GM13976 (cell line): Measurements from ENCODE around the gene HLA-DQA2.

Experiments
- DNase-seq: peaks from one replicate; pipeline ENCODE4 v3.0.0; 2012; ENCODE audit warnings: low spot score
- in situ Hi-C: fragments of 300-500 bp; cut with MboI; formaldehyde crosslinking; loops from one replicate; pipeline ENCODE4 v1.12.0; 2022; ENCODE audit warnings: low sequenced_read_pairs, mixed read lengths, inconsistent platforms; ENCODE audit not compliant: unreplicated experiment
- TF ChIP-seq, protein P1 (sequence below): IDR thresholded peaks from 2 replicates; pipeline ENCODE4 v1.5.1; 2012; ENCODE audit warnings: borderline replicate concordance, mild to moderate bottlenecking; ENCODE audit not compliant: insufficient read depth; ENCODE audit errors: extremely low read depth, missing control alignments, control extremely low read depth

The HLA-DQA2 gene

GRCh38 chr6:32752580-32752979, 11.4 kb downstream of the HLA-DQA2 start:
- no peak for DNase-seq
- in situ Hi-C loops, result no loop called here
- TF ChIP-seq, protein P1, sequence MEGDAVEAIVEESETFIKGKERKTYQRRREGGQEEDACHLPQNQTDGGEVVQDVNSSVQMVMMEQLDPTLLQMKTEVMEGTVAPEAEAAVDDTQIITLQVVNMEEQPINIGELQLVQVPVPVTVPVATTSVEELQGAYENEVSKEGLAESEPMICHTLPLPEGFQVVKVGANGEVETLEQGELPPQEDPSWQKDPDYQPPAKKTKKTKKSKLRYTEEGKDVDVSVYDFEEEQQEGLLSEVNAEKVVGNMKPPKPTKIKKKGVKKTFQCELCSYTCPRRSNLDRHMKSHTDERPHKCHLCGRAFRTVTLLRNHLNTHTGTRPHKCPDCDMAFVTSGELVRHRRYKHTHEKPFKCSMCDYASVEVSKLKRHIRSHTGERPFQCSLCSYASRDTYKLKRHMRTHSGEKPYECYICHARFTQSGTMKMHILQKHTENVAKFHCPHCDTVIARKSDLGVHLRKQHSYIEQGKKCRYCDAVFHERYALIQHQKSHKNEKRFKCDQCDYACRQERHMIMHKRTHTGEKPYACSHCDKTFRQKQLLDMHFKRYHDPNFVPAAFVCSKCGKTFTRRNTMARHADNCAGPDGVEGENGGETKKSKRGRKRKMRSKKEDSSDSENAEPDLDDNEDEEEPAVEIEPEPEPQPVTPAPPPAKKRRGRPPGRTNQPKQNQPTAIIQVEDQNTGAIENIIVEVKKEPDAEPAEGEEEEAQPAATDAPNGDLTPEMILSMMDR, result no peak

GRCh38 chr6:32759669-32760068, 18.5 kb downstream of the HLA-DQA2 start:
- DNase-seq, result no peak
- TF ChIP-seq, protein P1, result no peak
- in situ Hi-C loops, result loop anchor here (5.0 kb wide), 1 partner anchor 97 kb away; no protein-coding TSS in a partner anchor

GRCh38 chr6:32761072-32761471, 19.9 kb downstream of the HLA-DQA2 start:
- in situ Hi-C loops, result no loop called here
- TF ChIP-seq, protein P1, result no peak
- no peak for DNase-seq

DNA sequence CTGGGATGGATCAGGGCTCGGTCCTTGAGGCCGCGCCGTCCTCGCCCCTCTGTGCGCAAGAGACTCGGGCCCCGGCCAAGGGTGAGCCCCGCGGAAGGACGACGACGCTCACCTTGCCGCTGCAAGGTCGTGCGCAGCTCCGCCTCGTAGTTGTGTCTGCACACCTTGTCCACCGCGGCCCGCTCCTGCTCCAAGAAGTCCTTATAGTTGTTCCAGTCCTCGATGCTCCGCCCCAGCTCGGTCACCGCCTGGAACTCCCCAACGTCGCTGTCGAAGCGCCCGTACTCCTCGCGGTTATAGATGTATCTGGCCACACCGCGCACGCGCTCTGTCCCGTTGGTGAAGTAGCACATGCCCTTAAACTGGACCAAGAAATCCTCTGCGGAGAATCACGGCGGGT, 20.4 kb downstream of the HLA-DQA2 start:
- TF ChIP-seq, protein P1, result no peak
- in situ Hi-C loops, result no loop called here

DNA sequence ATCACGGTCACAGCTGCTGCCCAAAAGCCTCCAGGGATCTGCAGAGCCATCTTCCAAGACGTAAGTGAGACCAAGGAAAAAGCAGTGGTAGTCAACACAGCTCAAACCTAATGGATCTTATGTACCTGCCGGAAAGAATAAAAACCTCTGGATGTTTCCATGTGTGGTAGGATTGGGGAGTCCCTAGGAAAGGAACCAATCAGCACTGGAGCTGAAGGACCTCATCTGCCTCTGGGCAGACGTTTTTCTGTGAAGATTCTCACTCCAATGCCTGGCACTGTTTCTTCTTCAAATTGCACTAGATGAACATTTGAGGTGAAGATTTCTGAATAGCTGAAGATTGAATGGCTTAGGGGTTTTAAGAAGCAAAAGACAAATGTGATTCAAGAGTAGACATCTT, 22.2 kb downstream of the HLA-DQA2 start, which contains the start of gene HLA-DQB2:
HLA-DQB2 (minus strand) TSS at position 112 of the 400 bp plus-strand sequence; CDS start at position 50, 62 bp downstream.
- TF ChIP-seq, protein P1, result no peak
- in situ Hi-C loops, result no loop called here
- no peak for DNase-seq

More for the DNA sequence above, 20.4 kb downstream of the HLA-DQA2 start:
- no peak for DNase-seq

- in situ Hi-C loops, result no loop called here
- TF ChIP-seq, protein P1, result no peak
- DNase-seq, result no peak
Measured at GRCh38 chr6:32764048-32764447, 22.9 kb downstream of the HLA-DQA2 start.

DNA sequence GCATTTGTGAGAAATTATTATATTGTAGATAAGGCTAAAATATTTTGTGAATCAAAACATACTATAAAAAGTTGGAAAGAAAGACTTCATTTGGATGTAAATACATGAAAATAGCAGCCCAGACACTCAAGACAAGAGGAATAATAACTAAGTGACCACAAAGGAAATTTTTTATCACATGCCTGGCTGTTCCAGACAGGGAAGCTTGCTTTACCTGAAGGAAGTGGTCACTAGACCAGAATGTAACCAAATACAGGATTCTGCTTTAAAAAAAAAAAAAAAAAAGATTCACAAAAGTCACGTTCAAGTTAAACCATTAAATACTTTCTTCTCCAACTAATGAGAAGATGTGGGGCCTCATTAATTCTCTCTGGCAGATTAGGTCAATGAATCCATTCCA, 31.5 kb downstream of the HLA-DQA2 start:
- TF ChIP-seq, protein P1, result no peak
- in situ Hi-C loops, result no loop called here
- no peak for DNase-seq
